Mammary epithelial cell (primary cell): ENCODE results near the gene KIF26A.

Experiments
- CTCF ChIP-seq, 2 donors: IDR thresholded peaks in 1 of 2; conservative IDR thresholded peaks in 1 of 2; 2 replicates each; pipeline ENCODE4 v1.5.1; 2011 to 2012; ENCODE audit warnings: inconsistent platforms in 2 of 2, low read length in 2 of 2, mild to moderate bottlenecking in 2 of 2, control low read depth in 1 of 2, low read depth in 1 of 2; ENCODE audit not compliant: insufficient read depth in 1 of 2; ENCODE audit errors: extremely low read depth in 1 of 2
- EZH2 ChIP-seq: IDR thresholded peaks from 2 replicates; pipeline ENCODE4 v1.6.1; 2012; ENCODE audit warnings: low read length, inconsistent platforms, borderline replicate concordance

DNA sequence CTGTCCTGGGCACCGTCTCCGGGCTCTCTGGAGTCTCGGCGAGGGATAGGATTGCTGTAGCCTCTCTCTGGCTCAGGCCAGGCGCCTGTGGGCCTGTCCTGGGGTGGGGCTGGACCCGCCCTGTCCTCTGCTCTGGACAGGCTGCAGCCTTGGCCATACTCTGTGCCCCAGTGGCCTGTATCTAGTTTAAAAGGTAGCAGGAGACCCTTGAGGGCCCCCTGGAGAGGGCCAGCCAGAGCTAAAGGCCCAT, 1.8 kb downstream of the KIF26A start:
- TF ChIP-seq CTCF (conservative IDR thresholded peaks at IDR 0.05 in 1 of 2, IDR thresholded peaks at IDR 0.05 in 1 of 2; ENCODE audit: extremely low read depth in 1 of 2, insufficient read depth in 1 of 2, low read depth in 1 of 2, low read length in 2 of 2) (no peak), EZH2 (no peak)
